GM12864 (cell line): ENCODE measurements around the gene DCLK1.

Experiments
- DNase-seq: peaks from one replicate; pipeline ENCODE4 v3.0.0-alpha.2; 2011; ENCODE audit warnings: low read depth
- H3K4me3 ChIP-seq: 2 replicates; pipeline ENCODE4 v1.5.1; 2011; ENCODE audit warnings: mild to moderate bottlenecking, low read depth, low read length, control low read depth
- CTCF ChIP-seq: IDR thresholded peaks from 2 replicates; pipeline ENCODE4 v1.5.1; 2011; ENCODE audit warnings: low read depth, mild to moderate bottlenecking, moderate library complexity, low read length, control low read depth, inconsistent platforms; ENCODE audit errors: missing control alignments

DCLK1 gene

DNA sequence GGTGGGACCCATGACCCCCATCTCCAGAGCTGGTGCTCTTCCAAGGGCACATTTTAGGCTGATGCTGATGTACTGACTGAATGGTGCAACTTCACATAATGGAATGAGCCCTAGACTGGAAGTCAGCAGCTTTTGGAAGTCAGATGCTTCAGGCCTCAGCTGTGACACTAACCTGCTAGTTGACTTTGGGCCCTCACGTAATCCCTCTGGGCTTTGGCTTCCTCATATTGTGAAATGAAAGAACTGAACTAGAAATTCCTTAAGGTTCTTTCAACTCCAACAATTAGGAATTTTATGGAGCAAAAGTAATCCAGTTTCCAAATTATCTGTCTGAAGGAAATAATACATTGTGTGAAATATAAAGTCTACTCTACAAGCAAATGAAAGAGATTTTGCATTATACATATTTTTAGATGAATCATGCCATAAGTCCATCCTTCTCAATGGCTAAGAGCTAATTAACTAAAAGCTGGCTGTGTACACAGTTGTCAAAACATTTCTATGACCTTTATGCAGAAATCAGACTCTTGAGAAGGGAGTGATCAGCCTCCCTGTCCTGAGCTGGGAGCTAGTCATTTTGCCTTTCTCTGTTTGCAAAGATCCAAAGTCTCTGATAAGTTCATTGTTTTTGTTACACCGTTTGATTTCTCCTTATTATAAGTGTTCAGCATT lies 204.2 kb downstream of the DCLK1 start:
- no peak for DNase-seq
- no peak overlapping the region for H3K4me3 ChIP-seq
- TF ChIP-seq CTCF = no peak

GRCh38 chr13:35925669-35926068 lies 205.5 kb downstream of the DCLK1 start:
- no peak for DNase-seq
- no peak for TF ChIP-seq CTCF
- H3K4me3 ChIP-seq = no peak overlapping the region

DNA sequence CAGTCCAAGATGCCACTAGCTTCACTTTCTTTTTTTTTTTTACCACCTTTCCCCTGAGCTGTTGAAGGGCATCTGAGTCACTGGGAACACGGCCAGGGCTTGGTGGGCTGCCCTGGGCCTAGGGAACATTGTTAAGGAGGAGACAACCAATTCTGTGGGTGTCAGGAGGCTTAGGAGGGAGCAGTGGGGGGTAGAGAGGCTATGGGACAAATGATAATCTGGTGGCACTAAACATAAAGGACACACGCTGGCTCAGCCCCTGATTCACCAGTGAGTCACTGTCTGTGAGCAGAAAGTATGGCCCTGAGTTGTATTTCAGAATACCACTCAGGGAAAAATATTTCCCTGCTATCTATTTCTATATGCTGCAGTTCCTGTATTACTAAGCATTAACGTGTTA lies 207.8 kb downstream of the DCLK1 start:
- TF ChIP-seq CTCF = no peak
- no peak overlapping the region for H3K4me3 ChIP-seq
- DNase-seq = no peak

DNA sequence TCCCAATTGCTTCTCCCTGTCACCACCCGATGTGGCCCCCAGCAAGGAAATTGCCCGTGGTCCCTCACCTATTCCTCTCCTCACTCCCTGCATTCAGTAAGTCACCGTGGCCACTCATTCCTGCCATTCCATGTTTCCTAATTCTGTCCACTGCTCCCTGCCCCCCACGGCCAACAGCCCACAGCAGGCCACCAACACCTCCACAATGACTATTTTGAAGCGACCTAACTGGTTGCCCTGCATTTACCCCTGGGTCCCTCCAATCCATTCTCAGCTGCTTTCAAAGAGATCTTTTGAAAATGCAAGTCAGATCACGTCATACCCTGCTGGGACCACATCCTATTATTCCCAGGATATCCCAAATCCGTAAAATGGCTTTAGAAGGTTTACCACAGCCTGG lies 210.4 kb downstream of the DCLK1 start:
- DNase-seq = no peak
- TF ChIP-seq CTCF = no peak

DNA sequence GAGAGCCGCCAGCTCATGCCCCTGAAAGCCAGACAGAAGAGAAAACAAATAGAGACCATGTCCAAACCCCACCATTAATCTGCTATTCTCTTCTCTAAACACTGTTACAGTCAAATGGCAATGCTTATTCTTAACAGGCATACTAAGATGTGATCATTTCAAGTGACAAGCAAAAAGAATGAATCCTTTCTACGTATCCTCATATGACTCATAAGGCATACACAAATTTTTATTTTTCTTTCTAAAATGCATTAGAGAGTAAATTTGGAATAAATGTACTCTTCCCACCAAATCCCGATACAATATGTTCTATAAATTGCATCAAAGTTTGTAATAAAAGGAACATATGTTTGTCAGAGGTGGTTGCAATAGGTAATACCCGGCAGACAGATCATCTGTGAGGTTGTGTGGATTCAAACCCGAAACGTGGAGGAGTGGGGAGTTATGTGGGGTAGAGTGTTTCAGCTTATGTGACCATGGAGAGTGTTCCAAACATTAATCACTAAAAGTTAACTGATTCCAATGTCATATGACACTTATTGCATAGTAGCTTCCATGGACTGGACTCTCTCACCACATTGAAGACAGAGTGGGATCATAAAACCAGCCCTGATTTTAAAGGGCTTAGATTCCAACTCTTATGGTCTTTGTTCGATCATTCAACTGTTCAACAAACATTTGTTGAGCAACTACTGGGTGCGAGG lies 213.1 kb downstream of the DCLK1 start:
- no peak overlapping the region for H3K4me3 ChIP-seq
- no peak for DNase-seq
- TF ChIP-seq CTCF = no peak

More for the DNA sequence above, 210.4 kb downstream of the DCLK1 start:
- no peak overlapping the region for H3K4me3 ChIP-seq

DNA sequence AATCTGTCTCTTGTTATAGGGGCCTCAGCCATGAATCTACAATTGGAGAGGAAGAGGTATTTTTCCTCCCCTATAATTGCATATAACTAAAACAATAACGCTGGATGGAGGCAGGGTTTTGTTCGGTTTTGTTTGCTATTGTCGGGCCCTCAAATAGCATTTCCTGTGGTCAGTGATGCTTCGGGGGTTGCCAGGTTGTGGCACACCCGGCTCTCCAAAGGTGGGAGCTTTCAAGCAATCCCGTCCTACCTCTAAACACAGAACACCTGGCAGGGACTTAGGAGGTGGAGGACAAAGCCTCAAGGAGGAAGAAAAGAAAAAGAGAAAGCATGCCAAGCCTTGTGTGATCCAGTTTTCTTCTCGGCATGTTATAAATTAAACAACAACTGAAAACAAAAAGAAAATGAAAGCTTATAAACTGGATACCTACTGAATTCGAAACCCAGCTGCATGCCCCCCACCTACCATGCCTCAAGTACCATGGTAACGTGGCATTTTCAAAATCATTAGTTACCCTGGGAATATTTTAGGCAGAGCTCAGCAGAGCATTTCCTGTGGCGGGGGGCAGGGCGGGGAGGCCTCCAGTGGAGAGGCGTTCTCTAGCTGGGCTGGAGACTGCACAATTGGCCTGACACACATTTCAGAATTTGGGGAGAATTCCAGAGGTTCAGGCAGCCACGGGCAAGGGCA lies 213.8 kb downstream of the DCLK1 start:
- no peak overlapping the region for H3K4me3 ChIP-seq
- TF ChIP-seq CTCF = no peak
- DNase-seq = no peak
